OCI-LY1 (cell line): Measurements from ENCODE around the gene SUPT4H1.

ENCODE experiments used
- H2AFZ ChIP-seq: fragments of 200-600 bp; sonication (generic), shearing (Covaris generic); 2 replicates; pipeline ENCODE4 v1.6.0; 2014; ENCODE audit warnings: antibody characterized with exemption, mild to moderate bottlenecking, low read length
- H3F3A ChIP-seq: fragments of 200-600 bp; sonication (generic), shearing (Covaris generic); 2 replicates; pipeline ENCODE4 v1.6.0; 2014; ENCODE audit warnings: mild to moderate bottlenecking, antibody characterized with exemption, low read length, moderate library complexity; ENCODE audit not compliant: insufficient read depth
- H3K27ac ChIP-seq: fragments of 200-600 bp; sonication (generic); 2 replicates; pipeline ENCODE4 v1.5.1; 2014; ENCODE audit warnings: low read length, mixed run types, mild to moderate bottlenecking, low read depth; ENCODE audit not compliant: poor library complexity, severe bottlenecking
- H3K27me3 ChIP-seq: fragments of 200-600 bp; sonication (generic); 2 replicates; pipeline ENCODE4 v1.6.0; 2014; ENCODE audit warnings: antibody characterized with exemption, mild to moderate bottlenecking, low read length, moderate library complexity; ENCODE audit not compliant: insufficient read depth
- H3K36me3 ChIP-seq: fragments of 200-600 bp; sonication (generic); 2 replicates; pipeline ENCODE4 v1.6.1; 2014; ENCODE audit warnings: mild to moderate bottlenecking, antibody characterized with exemption, low read length, moderate library complexity, mixed read lengths; ENCODE audit not compliant: insufficient read depth
- H3K4me1 ChIP-seq: fragments of 200-600 bp; sonication (generic); 2 replicates; pipeline ENCODE4 v1.5.1; 2014; ENCODE audit warnings: mild to moderate bottlenecking, low read length, moderate library complexity; ENCODE audit not compliant: insufficient read depth, severe bottlenecking
- H3K4me2 ChIP-seq: fragments of 200-600 bp; sonication (generic), shearing (Covaris generic); 2 replicates; pipeline ENCODE4 v1.6.1; 2014; ENCODE audit warnings: low read length
- H3K4me3 ChIP-seq: fragments of 200-600 bp; sonication (generic); 2 replicates; pipeline ENCODE4 v1.5.1; 2014; ENCODE audit warnings: low read length, low read depth, mild to moderate bottlenecking, mixed read lengths; ENCODE audit not compliant: poor library complexity, severe bottlenecking
- H3K79me2 ChIP-seq: fragments of 200-600 bp; shearing (Covaris generic); 2 replicates; pipeline ENCODE4 v1.6.1; 2016; ENCODE audit warnings: mixed run types, low read length, mixed read lengths; ENCODE audit not compliant: insufficient read depth
- H3K9ac ChIP-seq: fragments of 200-600 bp; sonication (generic), shearing (Covaris generic); 2 replicates; pipeline ENCODE4 v1.6.1; 2014; ENCODE audit warnings: mild to moderate bottlenecking, low read length, mixed read lengths
- H3K9me2 ChIP-seq: fragments of 200-600 bp; sonication (generic), shearing (Covaris generic); 2 replicates; pipeline ENCODE4 v1.6.1; 2014; ENCODE audit warnings: low read depth, mild to moderate bottlenecking, low read length, mixed read lengths
- H3K9me3 ChIP-seq: fragments of 200-600 bp; shearing (Covaris generic); 2 replicates; pipeline ENCODE4 v1.6.1; 2014; ENCODE audit warnings: low read length, mixed read lengths
- H4K20me1 ChIP-seq: fragments of 200-600 bp; sonication (generic), shearing (Covaris generic); 2 replicates; pipeline ENCODE4 v1.6.0; 2016; ENCODE audit warnings: mild to moderate bottlenecking, low read length; ENCODE audit not compliant: insufficient read depth
- CTCF ChIP-seq: fragments of 200-600 bp; sonication (generic), shearing (Covaris generic); IDR thresholded peaks from 2 replicates; pipeline ENCODE4 v1.5.1; 2017; ENCODE audit warnings: mild to moderate bottlenecking, antibody characterized with exemption, low read length, moderate library complexity, mixed read lengths
- EZH2 ChIP-seq: fragments of 200-600 bp; sonication (generic), shearing (Covaris generic); IDR thresholded peaks from 2 replicates; pipeline ENCODE4 v1.8.0; 2017; ENCODE audit warnings: borderline replicate concordance, mixed run types, mild to moderate bottlenecking, antibody characterized with exemption, low read length, moderate library complexity, mixed read lengths

Gene SUPT4H1

GRCh38 chr17:58382872-58383242 lies 30.9 kb upstream of the SUPT4H1 start:
- no peaks in the 10 kb centered on the region for H3K4me1 ChIP-seq
- no peak overlapping the region for H3K4me3 ChIP-seq
- no peaks in the 10 kb centered on the region for H3F3A ChIP-seq
- H3K9me3 ChIP-seq, result no peaks in the 10 kb centered on the region
- no peak overlapping the region for H2AFZ ChIP-seq
- H3K79me2 ChIP-seq, result no peaks in the 10 kb centered on the region
- H3K9ac ChIP-seq, result no peak overlapping the region
- no peaks in the 10 kb centered on the region for H4K20me1 ChIP-seq
- H3K27ac ChIP-seq, result no peak overlapping the region
- H3K27me3 ChIP-seq, result peaks cover 2% of the 10 kb centered on the region; the same call in 1 of the 2 replicates
- no peak for TF ChIP-seq CTCF
- TF ChIP-seq EZH2, result no peak
- no peak overlapping the region for H3K4me2 ChIP-seq
- no peaks in the 10 kb centered on the region for H3K9me2 ChIP-seq
- H3K36me3 ChIP-seq, result no peaks in the 10 kb centered on the region; the same call in 1 of the 2 replicates

GRCh38 chr17:58382108-58382871 lies 30.3 kb upstream of the SUPT4H1 start:
- Histone ChIP-seq H3K4me1 (no peaks in the 10 kb centered on the region), H3K36me3 (no peaks in the 10 kb centered on the region; the same call in 1 of the 2 replicates), H3F3A (no peaks in the 10 kb centered on the region), H3K79me2 (no peaks in the 10 kb centered on the region), H3K27ac (no peak overlapping the region), H3K27me3 (peaks cover 2% of the 10 kb centered on the region; the same call in 1 of the 2 replicates), H2AFZ (no peak overlapping the region), H3K9me3 (no peaks in the 10 kb centered on the region), H3K9ac (no peak overlapping the region), H4K20me1 (no peaks in the 10 kb centered on the region), H3K9me2 (no peaks in the 10 kb centered on the region), H3K4me3 (no peak overlapping the region), H3K4me2 (0 out of 2 replicates have a peak overlapping the region, but pooled peaks have one; percentile 4)
- TF ChIP-seq CTCF (no peak), EZH2 (no peak)

GRCh38 chr17:58381124-58382035 lies 29.4 kb upstream of the SUPT4H1 start:
- TF ChIP-seq EZH2, result no peak
- TF ChIP-seq CTCF, result no peak
- H3K9ac ChIP-seq, result no peak overlapping the region
- H3K9me2 ChIP-seq, result no peaks in the 10 kb centered on the region
- no peaks in the 10 kb centered on the region for H3F3A ChIP-seq
- no peak overlapping the region for H3K4me3 ChIP-seq
- no peaks in the 10 kb centered on the region for H3K4me1 ChIP-seq
- H3K79me2 ChIP-seq, result no peaks in the 10 kb centered on the region
- no peak overlapping the region for H3K4me2 ChIP-seq
- no peak overlapping the region for H3K27ac ChIP-seq
- no peaks in the 10 kb centered on the region; the same call in 1 of the 2 replicates for H3K36me3 ChIP-seq
- H3K27me3 ChIP-seq, result peaks cover 2% of the 10 kb centered on the region; the same call in 1 of the 2 replicates
- H2AFZ ChIP-seq, result no peak overlapping the region
- no peaks in the 10 kb centered on the region for H4K20me1 ChIP-seq
- H3K9me3 ChIP-seq, result no peaks in the 10 kb centered on the region
